OCI-LY7 (cell line): Measurements from ENCODE around the gene LHX3.

ENCODE experiments used
- EZH2phosphoT487 ChIP-seq: fragments of 200-600 bp; sonication (generic); IDR thresholded peaks from 2 replicates; pipeline ENCODE4 v1.6.1; 2018; ENCODE audit warnings: low read depth, borderline replicate concordance, mild to moderate bottlenecking, mixed run types, antibody characterized with exemption, low read length, moderate library complexity, mixed read lengths
- TF ChIP-seq, protein P1 (sequence below): fragments of 200-600 bp; sonication (generic); conservative IDR thresholded peaks from 2 replicates; pipeline ENCODE4 v1.5.1; 2014; ENCODE audit warnings: mild to moderate bottlenecking, antibody characterized with exemption, low read length, moderate library complexity, mixed read lengths

DNA sequence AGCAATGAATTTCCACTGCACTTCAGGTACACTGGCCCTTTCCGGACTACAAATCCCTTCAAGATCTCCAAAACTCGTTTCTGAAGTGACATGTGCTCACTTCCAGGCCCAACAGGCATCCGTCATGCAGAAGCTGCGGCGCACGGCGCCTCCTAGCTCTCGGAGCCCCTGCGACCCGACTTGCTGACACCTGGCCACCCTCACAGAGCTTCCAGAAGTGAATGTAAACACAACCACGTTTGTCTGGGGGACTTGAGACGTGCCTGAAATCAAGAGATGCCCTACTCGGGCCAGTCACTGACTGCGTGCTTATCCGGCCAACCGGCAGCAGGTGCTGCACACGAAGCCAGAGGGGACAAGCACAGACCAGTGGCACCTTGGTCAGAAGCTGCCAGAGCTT, 4.9 kb upstream of the LHX3 start:
- TF ChIP-seq, protein P1, sequence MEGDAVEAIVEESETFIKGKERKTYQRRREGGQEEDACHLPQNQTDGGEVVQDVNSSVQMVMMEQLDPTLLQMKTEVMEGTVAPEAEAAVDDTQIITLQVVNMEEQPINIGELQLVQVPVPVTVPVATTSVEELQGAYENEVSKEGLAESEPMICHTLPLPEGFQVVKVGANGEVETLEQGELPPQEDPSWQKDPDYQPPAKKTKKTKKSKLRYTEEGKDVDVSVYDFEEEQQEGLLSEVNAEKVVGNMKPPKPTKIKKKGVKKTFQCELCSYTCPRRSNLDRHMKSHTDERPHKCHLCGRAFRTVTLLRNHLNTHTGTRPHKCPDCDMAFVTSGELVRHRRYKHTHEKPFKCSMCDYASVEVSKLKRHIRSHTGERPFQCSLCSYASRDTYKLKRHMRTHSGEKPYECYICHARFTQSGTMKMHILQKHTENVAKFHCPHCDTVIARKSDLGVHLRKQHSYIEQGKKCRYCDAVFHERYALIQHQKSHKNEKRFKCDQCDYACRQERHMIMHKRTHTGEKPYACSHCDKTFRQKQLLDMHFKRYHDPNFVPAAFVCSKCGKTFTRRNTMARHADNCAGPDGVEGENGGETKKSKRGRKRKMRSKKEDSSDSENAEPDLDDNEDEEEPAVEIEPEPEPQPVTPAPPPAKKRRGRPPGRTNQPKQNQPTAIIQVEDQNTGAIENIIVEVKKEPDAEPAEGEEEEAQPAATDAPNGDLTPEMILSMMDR: no peak
- no peak for TF ChIP-seq EZH2phosphoT487
